Activated T-cell treated with anti-CD3 and anti-CD28 coated beads for 48 hours (primary cell): Measurements from ENCODE around the gene EYA2.
"Not testable (repeated sequence)": the region's sequence is repeated elsewhere in the genome, so short reads cannot be mapped to it uniquely, and the experiment has no call there.

Experiments used
- DNase-seq: peaks from one replicate; pipeline ENCODE4 v3.0.0-alpha.2; 2020; ENCODE audit warnings: low read depth

The EYA2 gene

DNA sequence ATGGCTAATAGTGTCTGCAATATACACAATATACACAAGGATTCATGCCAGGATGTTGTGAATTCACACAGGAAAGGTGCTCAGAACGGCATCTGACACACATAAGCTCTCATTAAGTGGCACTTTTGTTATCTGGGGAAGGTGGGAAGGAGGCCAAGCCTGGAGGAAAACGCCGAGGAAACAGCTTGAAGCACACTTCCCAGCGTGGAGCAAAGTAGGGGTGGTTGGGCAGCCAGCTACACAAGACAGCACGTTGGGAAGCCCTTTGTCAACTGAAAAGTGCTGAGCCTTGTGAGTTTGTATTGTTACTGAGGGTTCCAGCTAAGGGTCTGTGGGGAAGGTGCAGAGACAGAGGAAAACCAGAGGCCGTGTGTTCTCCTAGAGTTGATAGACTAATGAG lies 280.9 kb downstream of the EYA2 start:
- no peak for DNase-seq

- DNase-seq = not testable (repeated sequence)
Measured at GRCh38 chr20:47176217-47176616, 281.6 kb downstream of the EYA2 start.

- no peak for DNase-seq
Measured at GRCh38 chr20:47178277-47178676, 283.6 kb downstream of the EYA2 start.

GRCh38 chr20:47178851-47179250 lies 284.2 kb downstream of the EYA2 start:
- no peak for DNase-seq

DNA sequence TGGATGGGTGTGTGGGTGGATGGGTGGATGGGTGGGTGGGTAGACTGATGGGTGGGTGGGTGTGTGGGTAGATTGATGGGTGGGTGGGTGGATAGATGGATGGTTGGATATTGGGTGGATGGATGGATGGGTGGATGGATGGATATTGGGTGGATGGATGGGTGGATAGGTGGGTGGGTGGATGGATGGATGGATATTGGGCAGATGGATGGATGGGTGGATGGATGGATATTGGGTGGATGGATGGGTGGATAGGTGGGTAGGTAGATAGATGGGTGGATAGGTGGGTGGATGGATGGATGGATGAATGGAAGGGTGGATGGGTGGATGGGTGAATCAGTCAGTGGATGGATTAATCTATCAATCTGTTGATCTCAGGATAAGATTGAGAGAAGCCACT lies 284.6 kb downstream of the EYA2 start:
- DNase-seq = no peak

- no peak for DNase-seq
Measured at GRCh38 chr20:47181056-47181862, 286.6 kb downstream of the EYA2 start.

DNA sequence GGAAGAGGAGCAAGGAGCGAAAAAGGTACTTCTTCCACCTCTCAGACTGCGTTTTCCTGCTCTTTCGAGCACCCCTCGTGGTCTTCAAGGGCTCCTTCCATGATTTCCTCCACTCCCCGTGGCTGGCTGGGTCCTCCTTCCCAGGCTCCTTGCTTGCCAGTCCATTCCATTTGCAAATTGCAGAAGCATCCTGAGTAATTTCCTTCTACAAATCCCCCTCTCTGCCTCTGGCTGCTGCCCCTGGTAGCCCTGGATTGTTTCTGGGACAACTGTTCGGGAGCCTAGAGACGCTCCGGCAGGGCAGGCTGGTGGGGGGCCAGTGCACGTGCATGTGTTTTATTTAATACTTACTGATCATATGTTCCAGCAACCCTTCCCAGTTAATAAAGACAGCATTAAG lies 288.7 kb downstream of the EYA2 start:
- no peak for DNase-seq

DNA sequence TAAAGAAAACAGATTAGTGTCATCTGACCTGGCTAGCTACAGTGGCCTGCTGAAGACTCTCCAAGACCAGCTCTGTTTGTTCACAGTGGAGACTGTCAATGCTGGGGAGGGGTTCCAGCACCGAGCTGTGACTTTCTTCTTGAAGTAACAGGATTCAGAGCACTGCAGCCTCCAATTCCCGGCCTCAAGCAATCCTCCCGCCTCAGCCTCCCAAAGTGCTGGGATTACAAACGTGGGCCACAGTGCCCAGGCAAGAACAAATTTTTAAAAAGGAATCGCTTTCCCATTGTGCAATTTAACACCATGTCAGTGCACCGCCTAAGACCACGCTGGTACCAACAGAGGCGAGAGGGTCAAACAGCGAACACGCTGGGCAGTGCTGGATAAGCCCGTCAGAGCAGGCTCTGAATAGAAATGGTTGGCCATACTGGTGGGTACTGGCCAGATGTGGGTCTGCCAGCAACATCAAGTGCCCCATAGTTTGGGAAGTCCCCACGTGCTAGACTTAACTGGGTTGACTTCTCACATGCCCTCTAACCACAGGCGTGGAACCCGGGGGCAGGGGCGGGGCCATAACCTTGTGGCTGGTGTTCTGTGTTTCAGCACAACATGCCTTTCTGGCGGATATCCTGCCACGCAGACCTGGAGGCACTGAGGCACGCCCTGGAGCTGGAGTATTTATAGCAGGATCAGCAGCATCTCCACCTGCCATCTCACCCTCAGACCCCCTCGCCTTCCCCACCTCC lies 293.0 kb downstream of the EYA2 start:
- DNase-seq = no peak

DNA sequence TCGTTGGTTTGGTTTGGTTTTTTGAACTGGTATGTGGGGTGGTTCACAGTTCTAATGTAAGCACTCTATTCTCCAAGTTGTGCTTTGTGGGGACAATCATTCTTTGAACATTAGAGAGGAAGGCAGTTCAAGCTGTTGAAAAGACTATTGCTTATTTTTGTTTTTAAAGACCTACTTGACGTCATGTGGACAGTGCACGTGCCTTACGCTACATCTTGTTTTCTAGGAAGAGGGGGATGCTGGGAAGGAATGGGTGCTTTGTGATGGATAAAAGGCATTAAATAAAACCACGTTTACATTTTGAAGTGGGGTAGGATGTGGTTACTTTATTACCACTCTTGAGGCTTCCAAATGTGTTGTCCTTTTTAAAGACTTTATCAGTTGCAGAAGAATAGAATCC lies 293.9 kb downstream of the EYA2 start:
- DNase-seq = no peak

DNA sequence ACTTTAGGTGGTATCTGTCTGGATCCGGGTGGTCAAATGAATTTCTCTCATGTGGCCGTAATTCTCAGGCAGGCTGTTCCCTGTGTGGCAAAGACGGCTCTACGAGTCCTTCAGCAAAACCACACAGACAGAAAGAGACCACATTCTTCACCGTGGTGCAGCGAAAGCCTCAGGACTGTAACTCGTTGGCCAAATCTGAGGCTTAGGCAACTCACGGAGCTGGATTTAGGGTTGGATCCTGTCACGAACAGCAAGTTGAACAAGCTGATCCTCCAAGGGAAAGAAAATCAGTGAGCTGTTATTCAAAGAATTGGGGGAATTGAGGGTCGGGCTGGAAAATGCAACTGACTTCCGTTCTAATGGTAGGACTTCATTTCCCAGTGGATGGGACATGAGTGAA lies 294.4 kb downstream of the EYA2 start:
- DNase-seq = no peak

- no peak for DNase-seq
Measured at GRCh38 chr20:47191074-47191673, 296.5 kb downstream of the EYA2 start.

- DNase-seq = no peak
Measured at GRCh38 chr20:47191956-47192355, 297.3 kb downstream of the EYA2 start.

DNA sequence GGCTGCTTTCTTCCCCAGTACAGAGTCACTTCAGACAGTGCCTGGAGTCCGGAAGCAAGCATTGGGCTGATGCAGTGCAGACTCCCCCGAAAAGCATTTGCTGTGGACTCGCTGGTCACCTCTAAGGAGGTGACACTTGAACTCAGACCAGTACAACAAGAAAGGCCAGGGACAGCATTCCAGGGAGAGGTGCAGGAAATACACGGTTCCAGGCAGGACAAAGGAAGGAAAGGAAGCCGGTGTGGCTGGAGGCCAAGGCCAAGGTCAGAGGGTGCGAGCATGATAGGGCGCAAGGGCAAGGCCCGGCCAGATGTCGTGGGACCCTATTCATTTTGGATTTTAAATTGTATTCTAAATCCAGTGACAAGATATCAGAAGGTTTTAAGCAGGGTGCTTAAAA lies 300.9 kb downstream of the EYA2 start:
- no peak for DNase-seq

GRCh38 chr20:47196091-47197081 lies 301.7 kb downstream of the EYA2 start:
- peak; percentile 79 for DNase-seq

DNA sequence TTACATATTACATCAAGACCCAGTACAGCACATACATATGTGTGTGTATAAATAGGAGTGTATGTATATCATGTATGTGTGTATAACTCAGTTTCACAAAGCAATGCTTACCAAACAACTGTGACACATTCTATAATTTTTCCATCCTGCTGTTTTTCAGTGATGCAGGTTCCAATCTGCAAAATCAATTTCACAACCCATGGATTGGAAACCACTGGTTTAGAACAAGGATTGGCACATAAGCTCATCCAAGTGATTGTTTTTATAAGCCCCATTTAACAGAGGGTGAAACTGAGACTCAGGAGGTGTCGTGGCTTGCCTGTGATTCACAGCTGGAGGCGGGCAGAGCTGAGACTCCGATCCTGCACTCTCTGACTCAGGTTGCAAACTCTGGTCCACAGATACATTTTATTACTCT lies 303.6 kb downstream of the EYA2 start:
- DNase-seq = peak; percentile 56

GRCh38 chr20:47198996-47199552 lies 304.4 kb downstream of the EYA2 start:
- no peak for DNase-seq

GRCh38 chr20:47201074-47201730 lies 306.6 kb downstream of the EYA2 start:
- no peak for DNase-seq

DNA sequence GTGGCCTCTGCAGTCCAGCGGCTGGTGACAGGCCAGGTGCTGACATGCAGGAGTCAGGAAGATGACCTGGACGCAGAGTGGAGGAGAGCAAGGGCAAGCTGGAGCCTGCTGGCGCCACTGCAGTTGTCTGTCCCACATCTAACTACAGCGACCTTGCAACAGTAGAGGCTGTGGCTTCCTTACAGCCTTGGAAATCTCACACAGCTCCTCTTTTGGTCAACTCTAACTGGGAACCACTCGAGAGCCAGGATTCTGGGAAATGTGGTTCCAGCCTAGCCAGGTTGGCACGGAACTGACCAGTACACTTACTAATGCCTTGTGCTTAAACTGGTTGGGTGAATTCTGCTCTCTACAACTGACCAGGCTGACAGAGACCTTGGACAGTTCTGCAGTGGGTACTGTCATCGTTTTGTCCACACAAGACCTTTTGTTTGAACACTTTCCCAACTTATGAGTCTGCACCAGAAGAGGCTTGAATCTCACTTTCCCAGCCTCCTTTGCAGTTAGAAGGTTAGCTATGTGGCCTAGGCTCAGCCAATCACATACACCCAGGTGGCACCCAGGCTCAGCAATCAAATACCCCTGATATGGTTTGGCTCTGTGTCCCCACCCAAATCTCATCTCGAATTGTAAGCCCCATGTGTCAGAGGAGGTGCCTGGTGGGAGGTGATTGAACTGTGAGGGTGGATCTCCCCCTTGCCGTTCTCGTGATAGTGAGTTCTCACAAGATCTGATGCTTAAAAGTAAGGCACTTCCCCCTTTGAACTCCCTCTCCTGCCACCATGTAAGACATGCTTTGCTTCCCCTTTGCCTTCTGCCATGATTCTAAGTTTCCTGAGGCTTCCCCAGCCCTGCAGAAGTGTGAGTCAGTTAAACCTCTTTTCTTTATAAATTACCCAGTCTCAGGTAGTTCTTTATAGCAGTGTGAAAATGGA lies 308.4 kb downstream of the EYA2 start:
- DNase-seq = no peak

DNA sequence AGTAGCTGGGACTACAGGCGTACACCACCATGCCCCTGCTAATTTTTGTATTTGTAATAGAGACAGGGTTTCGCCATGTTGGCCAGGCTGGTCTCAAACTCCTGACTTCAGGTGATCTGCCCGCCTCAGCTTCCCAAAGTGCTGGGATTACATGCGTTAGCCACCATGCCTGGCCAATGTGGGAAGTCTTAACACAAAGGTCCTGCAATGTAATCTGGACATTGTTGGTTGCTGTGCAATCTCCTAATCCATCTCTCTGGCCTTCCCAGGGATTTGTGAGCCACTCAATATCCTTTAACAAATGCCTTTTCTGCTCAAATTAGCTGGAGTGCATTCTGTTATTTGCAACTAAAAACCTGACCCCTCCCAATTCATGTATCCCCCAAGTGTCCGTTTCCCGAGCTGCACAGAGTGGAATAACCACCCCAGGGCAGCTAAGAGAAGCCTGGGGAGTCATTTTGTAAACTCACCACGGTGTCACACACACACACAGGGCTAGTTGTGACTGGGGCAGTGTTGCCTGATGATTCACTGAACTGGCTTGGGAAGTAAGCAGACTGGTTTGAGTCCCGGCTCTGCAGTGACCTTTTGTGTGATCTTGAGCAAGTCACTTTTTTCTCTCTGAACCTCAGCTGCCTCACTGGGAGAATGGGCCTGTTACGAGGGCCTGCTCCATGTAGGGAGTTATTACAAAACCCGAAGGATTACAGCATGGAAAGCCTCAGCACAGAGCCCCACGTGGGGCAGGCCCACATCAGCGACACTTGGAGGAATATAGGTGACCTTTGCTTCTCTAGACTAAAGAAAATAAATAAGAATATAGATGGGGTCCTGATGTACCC lies 309.6 kb downstream of the EYA2 start:
- no peak for DNase-seq
